Parathyroid adenoma (tissue), 2 donors: Measurements from ENCODE around the gene FLT3LG.

Experiments
- H2AFZ ChIP-seq: fragments of 300-600 bp; sonication (generic); one replicate; pipeline ENCODE4 v1.7.0; 2017; ENCODE audit warnings: antibody characterized with exemption, mild to moderate bottlenecking
- H3K27ac ChIP-seq: fragments of 300-600 bp; sonication (generic); one replicate; pipeline ENCODE4 v1.7.0; 2017
- H3K27me3 ChIP-seq: fragments of 300-600 bp; sonication (generic); one replicate; pipeline ENCODE4 v1.7.0; 2017; ENCODE audit warnings: low read length; ENCODE audit not compliant: control insufficient read depth, insufficient read depth
- H3K36me3 ChIP-seq: fragments of 300-600 bp; sonication (generic); one replicate; pipeline ENCODE4 v1.7.0; 2017; ENCODE audit warnings: low read length; ENCODE audit not compliant: control insufficient read depth, insufficient read depth
- H3K4me1 ChIP-seq: fragments of 300-600 bp; sonication (generic); one replicate; pipeline ENCODE4 v1.7.0; 2017; ENCODE audit warnings: control low read depth
- H3K4me2 ChIP-seq: fragments of 300-600 bp; sonication (generic); one replicate; pipeline ENCODE4 v1.7.0; 2017; ENCODE audit warnings: low read length
- H3K4me3 ChIP-seq: fragments of 300-600 bp; sonication (generic); one replicate; pipeline ENCODE4 v1.7.0; 2017; ENCODE audit warnings: low read depth, low read length
- H3K79me2 ChIP-seq: fragments of 300-600 bp; sonication (generic); one replicate; pipeline ENCODE4 v1.7.0; 2017; ENCODE audit warnings: control low read depth
- H3K9ac ChIP-seq: fragments of 300-600 bp; sonication (generic); one replicate; pipeline ENCODE4 v1.7.0; 2017; ENCODE audit warnings: mild to moderate bottlenecking
- H3K9me3 ChIP-seq: fragments of 300-600 bp; sonication (generic); one replicate; pipeline ENCODE4 v1.7.0; 2017; ENCODE audit warnings: low read length; ENCODE audit not compliant: control insufficient read depth
- CTCF ChIP-seq: fragments of 300-600 bp; sonication (generic); IDR thresholded peaks from one replicate; pipeline ENCODE4 v1.7.0; 2017; ENCODE audit warnings: antibody characterized with exemption, mild to moderate bottlenecking
- donor health status: primary hyperparathyroidism.

Gene FLT3LG

DNA sequence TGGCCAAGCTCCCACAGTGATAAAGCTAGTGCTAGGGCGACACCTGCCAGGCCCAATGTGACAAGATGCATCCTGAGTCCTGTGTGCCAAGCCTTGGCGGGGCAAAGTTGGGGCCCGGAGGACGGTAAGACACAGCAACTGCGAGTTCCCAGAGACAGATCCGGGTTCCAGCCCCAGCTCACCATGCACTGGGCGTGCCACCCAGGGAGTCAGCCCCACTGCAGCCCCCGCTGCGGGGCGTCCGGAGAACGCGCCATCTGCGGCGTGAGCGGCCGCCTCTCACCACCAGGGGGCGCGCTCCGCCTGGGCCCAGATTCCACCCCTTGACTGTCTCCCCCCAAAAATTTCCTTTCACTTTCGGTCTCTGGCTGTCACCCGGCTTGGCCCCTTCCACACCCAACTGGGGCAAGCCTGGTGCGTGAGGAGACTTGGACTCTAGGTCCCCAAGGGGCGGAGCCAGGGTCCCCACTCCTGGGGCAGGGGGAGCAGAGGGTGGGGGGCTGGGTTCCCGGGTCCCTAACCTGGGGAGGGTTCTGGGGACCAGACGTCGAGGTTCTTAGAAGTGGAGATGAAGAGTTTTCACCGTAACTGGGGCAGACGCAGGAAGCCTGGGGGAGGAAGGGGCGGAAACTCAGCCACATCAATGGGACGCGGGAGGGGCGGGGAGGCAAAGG is at the start of gene FLT3LG:
Gene FLT3LG, plus strand, starts transcription at position 348 of the 674 bp plus-strand sequence. CDS start 425 bp downstream, outside the sequence.
- peak; percentile 99 for TF ChIP-seq CTCF
- peak within 1 kb of the TSS; percentile 99 for H3K4me3 ChIP-seq

GRCh38 chr19:49425178-49425577 is 48.8 kb upstream of the FLT3LG start, which contains the start of gene GFY:
Gene GFY (plus strand): TSS chr19:49425388. CDS start chr19:49426431, 1,043 bp downstream.
- H3K79me2 ChIP-seq = no peaks in the 10 kb centered on the region
- H2AFZ ChIP-seq = no peak within 1 kb of the TSS
- no peak within 1 kb of the TSS for H3K27ac ChIP-seq
- H3K9me3 ChIP-seq = no peaks in the 10 kb centered on the region
- peaks cover 35% of the 10 kb centered on the region for H3K27me3 ChIP-seq
- no peak within 1 kb of the TSS for H3K4me3 ChIP-seq
- no peaks in the 10 kb centered on the region for H3K4me1 ChIP-seq
- no peak within 1 kb of the TSS for H3K9ac ChIP-seq
- TF ChIP-seq CTCF = no peak
- H3K36me3 ChIP-seq = no peaks in the 10 kb centered on the region
- H3K4me2 ChIP-seq = no peak within 1 kb of the TSS

More for the DNA sequence above, at the start of gene FLT3LG:
- Histone ChIP-seq H3K4me1 (peaks cover 4% of the 10 kb centered on the region), H3K36me3 (no peaks in the 10 kb centered on the region), H3K27ac (peak within 1 kb of the TSS; percentile 42), H3K27me3 (no peaks in the 10 kb centered on the region), H2AFZ (peak within 1 kb of the TSS; percentile 79), H3K9me3 (no peaks in the 10 kb centered on the region), H3K9ac (peak within 1 kb of the TSS; percentile 25), H3K79me2 (no peaks in the 10 kb centered on the region), H3K4me2 (peak within 1 kb of the TSS; percentile 99)

DNA sequence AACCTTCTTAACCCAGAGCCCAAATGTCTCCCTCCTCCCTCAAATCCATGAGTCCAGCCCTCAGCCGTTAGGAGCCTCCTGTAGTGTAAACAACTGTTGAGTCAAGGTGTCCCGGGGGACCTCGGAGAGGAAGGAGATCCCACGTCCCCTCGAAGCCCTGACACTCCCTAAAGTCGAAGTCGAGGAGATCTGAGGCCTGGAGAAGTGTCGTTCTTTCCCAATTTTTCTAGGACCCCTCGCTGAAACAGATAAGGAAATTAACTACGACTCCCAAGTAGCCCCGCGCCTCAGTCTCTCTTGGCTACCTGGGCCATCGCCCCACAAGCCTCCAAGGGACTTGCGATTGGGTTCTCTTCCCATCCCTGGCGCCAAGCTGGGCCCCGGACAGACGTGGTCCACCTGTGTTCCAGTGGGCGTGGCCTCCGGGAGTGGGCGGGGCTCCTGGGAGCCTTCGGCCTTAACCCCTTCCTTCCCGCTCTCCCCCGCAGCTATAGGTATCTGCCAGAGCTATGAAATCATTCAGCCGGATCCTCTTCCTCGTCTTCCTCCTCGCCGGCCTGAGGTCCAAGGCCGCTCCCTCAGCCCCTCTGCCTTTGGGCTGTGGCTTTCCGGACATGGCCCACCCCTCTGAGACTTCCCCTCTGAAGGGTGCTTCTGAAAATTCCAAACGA is 48.0 kb upstream of the FLT3LG start:
- Histone ChIP-seq H3K79me2 (no peaks in the 10 kb centered on the region), H3K36me3 (no peaks in the 10 kb centered on the region), H3K9me3 (no peaks in the 10 kb centered on the region), H3K27ac (no peak overlapping the region), H3K4me3 (no peak overlapping the region), H3K4me1 (no peaks in the 10 kb centered on the region), H3K9ac (no peak overlapping the region), H3K4me2 (no peak overlapping the region), H2AFZ (no peak overlapping the region), H3K27me3 (peaks cover 35% of the 10 kb centered on the region)
- TF ChIP-seq CTCF = no peak

GRCh38 chr19:49427339-49427738 is 46.7 kb upstream of the FLT3LG start:
- Histone ChIP-seq H3K4me2 (no peak overlapping the region), H3K27me3 (peaks cover 36% of the 10 kb centered on the region), H3K36me3 (no peaks in the 10 kb centered on the region), H3K79me2 (no peaks in the 10 kb centered on the region), H2AFZ (no peak overlapping the region), H3K4me1 (no peaks in the 10 kb centered on the region), H3K9ac (no peak overlapping the region), H3K9me3 (no peaks in the 10 kb centered on the region), H3K27ac (no peak overlapping the region), H3K4me3 (no peak overlapping the region)
- no peak for TF ChIP-seq CTCF
